Measurements from ENCODE around the gene KAT7.
A peak's percentile ranks its signal among the peaks of the same experiment; 100 is the strongest.
"Not testable (repeated sequence)": the region's sequence is repeated elsewhere in the genome, so short reads cannot be mapped to it uniquely, and the experiment has no call there.

KAT7 gene

DNA sequence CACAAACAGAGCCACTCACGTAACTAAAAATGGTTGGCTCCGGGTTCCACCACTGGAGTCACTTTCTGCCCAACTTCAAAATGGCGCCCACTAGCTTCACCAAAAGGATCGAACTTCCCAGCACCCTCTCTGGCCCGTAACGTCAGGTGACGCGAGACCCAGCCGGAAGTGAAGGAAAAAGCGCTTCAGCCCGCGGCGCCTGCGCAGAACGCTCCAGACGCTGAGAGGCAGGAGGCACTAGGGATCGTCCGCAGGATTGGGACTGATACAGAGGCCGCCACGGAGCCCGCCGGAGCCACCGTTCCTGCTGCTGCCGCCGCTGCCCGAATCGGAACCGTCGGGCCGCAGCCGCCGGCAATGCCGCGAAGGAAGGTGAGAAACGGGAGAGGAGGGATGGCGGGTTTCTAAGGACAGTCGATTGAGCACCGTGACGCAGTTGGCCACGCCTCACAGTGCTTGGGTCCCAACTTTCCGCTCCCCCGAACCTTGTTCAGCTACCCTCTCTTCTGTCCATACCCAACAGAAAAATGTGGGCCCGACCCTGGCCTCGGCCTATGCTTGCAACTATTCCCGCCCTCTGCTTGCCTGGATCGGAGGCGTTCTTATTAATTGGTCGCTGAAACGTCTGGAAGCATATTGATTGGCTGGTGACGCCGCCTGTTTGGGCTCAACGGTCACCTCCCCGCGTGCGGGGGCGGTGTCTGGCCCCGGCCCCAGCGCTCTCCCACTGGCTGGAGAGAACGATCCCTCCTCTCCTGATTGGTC is at the start of gene KAT7:
TSS of gene KAT7 (plus strand) at position 204 of the 765 bp plus-strand sequence. CDS start at position 358, 154 bp downstream.
- peak; percentile 99 for DNase-seq

GRCh38 chr17:49739641-49740271 is 48.7 kb upstream of the KAT7 start:
- no peak for DNase-seq

DNA sequence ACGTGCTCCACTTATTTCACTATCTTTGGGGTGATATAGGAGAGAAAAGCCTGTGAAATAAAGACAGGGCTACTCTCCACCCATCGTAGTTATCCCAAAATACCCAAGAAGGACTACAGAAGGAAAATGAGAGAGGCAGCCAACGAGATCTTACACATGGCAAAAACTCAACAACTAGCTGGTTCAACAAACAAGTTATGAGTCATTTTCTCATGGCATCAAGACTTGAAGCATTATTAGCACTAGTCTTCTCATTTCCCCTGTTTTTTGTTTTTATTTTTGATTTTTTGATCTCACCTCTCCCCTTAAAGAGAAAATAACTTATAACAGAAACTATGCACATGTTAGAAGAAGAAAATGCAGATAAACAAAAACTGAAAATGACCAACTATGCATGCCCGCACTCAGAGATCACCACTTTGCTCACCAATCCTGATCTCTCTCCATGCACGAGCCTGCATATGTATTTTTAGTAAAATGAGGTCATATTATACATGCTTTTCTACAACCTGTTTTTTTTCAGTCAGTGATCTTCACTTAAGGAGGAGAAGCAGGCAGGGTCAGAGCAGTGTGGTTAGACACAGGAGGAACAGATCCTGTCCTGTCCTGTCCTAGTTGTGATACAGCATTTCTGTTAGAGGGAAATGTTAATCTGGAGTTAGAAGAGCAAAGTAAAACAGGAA is 47.3 kb upstream of the KAT7 start:
- DNase-seq, result no peak

GRCh38 chr17:49741692-49742076 is 46.8 kb upstream of the KAT7 start:
- no peak for DNase-seq

DNA sequence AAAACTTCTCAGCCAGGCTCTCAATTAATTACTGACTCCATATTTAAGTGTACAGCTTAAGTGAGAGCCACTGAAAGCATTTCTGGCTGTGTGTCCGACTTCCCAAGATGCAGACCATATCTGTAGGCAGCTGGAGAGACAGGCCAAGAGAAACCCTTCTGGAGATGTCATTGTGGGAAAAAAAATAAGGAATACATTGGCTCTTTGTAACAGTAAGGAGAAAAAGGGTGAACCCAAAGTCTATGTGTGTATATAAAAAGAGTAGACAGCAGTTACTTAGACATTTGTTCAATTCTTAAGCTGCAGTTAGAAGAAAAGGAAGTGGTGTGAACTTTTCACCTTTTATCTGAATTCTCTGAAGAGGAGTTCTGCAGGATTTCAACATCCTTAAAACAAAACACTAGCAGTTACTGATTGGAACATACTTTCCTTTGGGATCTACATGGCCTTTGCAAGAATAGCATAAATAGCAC is 46.3 kb upstream of the KAT7 start:
- no peak for DNase-seq

- no peak for DNase-seq
These were observed 43.0 kb upstream of the KAT7 start for GRCh38 chr17:49745175-49746139.

GRCh38 chr17:49746791-49747490 is 41.5 kb upstream of the KAT7 start:
- DNase-seq, result no peak

- DNase-seq, result no peak
These were observed 40.8 kb upstream of the KAT7 start for GRCh38 chr17:49747632-49748031.

GRCh38 chr17:49748223-49748622 is 40.3 kb upstream of the KAT7 start:
- DNase-seq, result no peak

- no peak for DNase-seq
These were observed 39.7 kb upstream of the KAT7 start for GRCh38 chr17:49748791-49749190.

DNA sequence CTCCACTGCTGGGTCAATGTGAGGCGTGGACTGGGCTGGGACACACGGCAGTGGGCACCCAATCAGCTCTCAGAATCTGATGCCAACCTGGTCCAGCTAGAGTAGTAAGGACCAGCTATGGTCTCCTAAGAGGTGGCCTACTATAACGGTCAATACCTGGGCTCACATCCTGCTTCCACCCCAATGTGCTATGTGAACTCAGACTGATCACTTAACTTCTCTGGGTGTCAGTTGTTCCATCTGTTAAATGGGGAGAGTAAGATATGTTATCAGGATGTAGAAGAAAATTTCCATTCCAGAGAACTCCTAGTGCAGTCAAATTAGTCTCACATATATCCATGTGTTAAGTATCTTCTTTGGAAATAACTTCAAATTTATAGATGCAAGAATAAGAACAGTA is 38.8 kb upstream of the KAT7 start:
- no peak for DNase-seq

DNA sequence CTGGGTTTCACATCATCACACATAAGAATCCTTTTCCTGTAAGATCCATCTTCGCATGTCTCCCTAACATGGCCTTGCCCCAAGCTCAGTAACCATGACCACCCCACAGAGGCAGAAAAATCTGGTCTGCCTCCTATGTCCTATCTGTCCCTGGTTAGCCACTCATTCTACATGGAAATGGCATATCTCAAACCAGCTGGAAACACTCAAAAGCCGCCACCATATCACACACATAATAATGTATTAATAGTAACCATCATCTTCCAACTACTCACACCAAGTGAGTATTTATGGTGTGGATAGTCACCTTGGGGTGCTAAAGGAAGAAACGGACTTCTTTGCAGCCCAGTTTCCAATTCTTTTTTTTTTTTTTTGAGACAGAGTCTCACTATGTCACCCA is 36.0 kb upstream of the KAT7 start:
- no peak for DNase-seq

GRCh38 chr17:49753959-49754391 is 34.5 kb upstream of the KAT7 start:
- DNase-seq, result no peak

DNA sequence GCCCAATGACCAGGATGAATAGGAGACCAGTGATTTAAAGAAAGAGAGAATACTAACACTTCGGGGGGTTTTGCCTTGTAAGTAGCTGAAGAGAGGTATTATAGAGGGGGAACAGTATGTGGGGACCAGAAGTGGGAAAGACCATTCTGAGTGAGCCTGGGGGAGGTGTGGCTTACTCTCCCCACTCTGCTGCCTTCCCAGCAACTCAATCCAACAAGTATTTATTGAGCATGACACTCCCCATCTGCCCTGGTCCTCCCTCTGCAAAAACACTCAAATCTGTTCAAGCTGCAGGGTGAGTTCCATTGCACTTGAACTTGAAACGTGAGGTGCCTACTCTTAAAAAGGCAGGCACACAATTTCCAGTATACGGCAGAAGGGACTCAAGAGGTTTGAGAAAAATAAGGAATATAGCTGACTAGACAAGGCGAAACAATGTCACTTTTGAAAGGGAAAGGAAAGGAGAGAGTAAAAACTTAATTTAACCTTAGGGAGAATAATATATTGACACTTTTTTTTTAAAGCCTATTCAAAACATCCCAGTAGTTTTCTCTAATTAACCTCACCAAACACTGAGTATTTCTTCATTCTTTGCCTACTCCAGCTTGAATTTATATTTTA is 32.7 kb upstream of the KAT7 start:
- no peak for DNase-seq

DNA sequence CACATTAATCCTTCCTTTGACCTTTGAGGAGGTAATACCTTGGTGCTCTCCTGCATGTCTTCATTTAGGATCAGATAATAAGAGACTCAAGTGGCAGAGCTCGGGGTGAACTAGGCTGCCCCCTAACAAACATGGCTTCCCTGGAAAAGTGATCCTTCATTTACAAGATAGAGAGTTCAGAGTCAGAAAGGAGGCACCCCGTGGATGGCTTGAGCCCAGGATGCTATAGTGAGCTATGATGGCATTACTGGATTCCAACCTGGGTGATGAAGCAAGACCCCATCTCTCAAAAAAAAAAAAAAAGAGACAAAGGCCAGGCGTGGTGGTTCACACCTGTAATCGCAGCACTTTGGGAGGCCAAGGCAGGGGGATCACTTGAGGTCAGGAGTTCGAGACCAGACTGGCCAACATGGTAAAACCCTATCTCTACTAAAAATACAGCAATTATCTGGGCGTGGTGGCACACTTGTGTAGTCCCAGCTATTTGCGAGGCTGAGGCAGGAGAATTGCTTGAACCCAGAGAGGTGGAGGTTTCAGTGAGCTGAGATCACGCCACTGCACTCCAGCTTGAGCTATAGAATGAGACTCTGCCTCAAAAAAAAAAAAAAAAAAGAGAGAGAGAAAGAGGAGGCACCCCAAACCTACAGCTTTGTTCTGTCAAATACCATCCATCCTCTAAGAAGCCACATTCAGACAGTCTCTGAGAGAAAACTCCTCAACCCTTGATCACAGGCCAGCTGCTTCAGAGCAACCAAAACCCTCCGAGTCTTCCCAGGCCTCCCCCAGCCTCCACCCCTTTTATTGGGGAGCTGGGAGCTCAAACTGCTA is 31.9 kb upstream of the KAT7 start:
- DNase-seq, result no peak

DNA sequence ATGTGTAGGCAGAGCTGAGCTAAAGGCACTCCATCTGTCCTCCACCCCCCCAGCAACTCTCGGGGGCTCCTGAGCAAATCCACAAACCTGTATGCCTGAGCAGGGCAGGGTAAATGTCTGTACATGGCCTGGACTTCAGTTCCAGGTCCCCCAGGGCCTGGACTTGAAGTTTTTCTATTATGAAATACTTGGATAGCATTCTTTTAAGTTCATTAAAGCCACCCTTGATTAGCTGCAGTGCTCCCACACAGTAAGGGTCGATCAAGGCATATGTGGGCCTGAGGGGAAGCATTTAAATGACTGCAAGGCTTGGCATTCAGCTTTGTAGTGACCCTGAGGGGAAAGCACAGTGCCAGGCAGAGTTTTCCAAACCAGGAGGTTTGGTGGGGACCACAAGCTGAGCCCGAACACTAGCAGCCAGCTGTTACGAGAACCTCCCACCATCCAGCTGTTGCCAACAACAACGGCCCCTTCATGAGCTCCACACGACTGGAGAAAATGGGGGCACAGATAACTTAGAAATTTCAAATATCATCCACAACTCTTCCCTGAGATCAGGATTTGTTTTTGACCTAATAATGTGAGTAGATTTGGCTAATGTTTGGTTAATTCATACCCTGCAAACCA is 31.2 kb upstream of the KAT7 start:
- no peak for DNase-seq

GRCh38 chr17:49758464-49759010 is 29.9 kb upstream of the KAT7 start:
- DNase-seq, result not testable (repeated sequence)

DNA sequence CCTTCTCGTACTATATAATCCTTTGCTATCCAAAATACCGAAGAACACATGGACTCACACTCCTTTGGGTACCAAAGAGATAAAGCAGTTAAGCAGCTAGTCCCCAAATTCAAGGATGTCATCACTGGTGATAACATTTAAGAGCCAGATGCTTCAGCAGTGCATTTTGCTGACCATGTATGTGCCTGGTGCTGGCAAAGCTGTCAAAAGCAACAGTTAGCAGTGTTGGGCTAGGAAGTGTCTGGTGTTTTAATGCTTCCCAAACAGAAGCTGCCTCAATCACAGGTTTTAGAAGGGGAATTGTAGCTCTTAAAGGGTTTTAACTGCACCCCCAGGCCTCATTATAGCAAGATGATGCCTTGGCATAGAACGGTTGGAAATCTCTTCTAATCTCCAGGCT is 29.3 kb upstream of the KAT7 start:
- no peak for DNase-seq

- no peak for DNase-seq
These were observed 28.2 kb upstream of the KAT7 start for GRCh38 chr17:49760296-49760695.
